ENCODE results near the gene KANSL1. TPM values are rescaled to one million over a fixed set of nuclear protein-coding genes. Genes with fewer than 3 reads are reported as not detected.

Gene KANSL1
- total RNA-seq, 1 experiment from 2014 or later, result 67.1 TPM

DNA sequence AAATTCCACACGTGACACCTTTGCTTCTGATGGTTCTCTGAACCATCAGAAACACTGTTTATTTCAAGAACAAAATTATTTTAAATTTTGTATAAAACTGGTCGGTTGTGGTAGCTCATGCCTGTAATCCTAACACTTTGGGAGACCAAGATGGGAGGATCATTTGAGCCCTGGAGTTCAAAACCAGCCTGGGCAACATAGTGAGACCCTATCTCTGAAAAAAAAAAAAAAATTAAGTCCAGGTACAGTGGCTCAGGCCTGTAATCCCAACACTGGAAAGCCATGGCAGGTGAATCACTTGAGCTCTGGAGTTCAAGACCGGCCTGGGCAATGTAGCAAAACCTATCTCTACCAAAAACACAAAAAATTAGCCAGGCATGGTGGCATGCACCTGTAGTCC is 8.3 kb upstream of the KANSL1 start:
- Mint-ChIP-seq H3K9me3 (ENCODE audit: unreplicated experiment) (no peaks in the 10 kb centered on the region), H3K27ac (ENCODE audit: low read depth, unreplicated experiment) (no peak overlapping the region), H3K36me3 (ENCODE audit: insufficient read depth, unreplicated experiment) (peaks cover 18% of the 10 kb centered on the region), H3K4me3 (ENCODE audit: unreplicated experiment) (no peak overlapping the region), H3K27me3 (ENCODE audit: insufficient read depth, unreplicated experiment) (no peaks in the 10 kb centered on the region), H3K4me1 (ENCODE audit: insufficient read depth, unreplicated experiment) (peaks cover 5% of the 10 kb centered on the region)
- intact Hi-C loops (cut with micrococcal nuclease), result no loop called here
- no peak for TF ChIP-seq CTCF (IDR thresholded peaks at IDR 0.05; ENCODE audit: unreplicated experiment)
- ChIA-PET CTCF (interaction anchor here (0.6 to 3.1 kb wide), 6 partner anchors 8 to 200 kb away, joined by 3 to 18 read pairs (median 3); no protein-coding TSS in a partner anchor), POLR2A (interaction anchor here (0.6 to 1.1 kb wide), 3 partner anchors 10 to 203 kb away, joined by 3 read pairs; no protein-coding TSS in a partner anchor)
- no peak for DNase-seq (ENCODE audit: unreplicated experiment)
- BruUV-seq (replicated peaks), result no TSS peak

DNA sequence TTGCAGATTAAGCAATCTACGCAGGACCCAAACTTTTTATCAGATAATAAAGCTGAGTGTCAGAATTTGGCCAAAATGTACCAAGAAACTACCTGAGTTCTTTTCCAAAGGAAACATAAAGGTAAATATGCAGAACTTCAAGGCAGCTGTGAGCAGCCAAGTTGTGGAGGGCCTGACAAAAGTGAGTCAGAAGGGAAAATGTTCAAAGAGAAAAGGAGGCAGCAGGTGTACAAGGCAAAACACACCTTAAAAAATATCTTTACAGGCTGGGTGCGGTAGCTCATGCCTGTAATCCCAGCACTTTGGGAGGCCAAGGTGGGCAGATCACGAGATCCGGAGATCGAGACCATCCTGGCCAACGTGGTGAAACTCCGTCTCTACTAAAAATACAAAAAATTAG is 7.0 kb upstream of the KANSL1 start:
- Mint-ChIP-seq H3K27me3 (ENCODE audit: insufficient read depth, unreplicated experiment) (no peaks in the 10 kb centered on the region), H3K27ac (ENCODE audit: low read depth, unreplicated experiment) (peak overlapping the region; percentile 64), H3K36me3 (ENCODE audit: insufficient read depth, unreplicated experiment) (peaks cover 7% of the 10 kb centered on the region)

GRCh38 chr17:46199379-46199778 is 6.2 kb upstream of the KANSL1 start:
- ChIA-PET POLR2A (interaction anchor here (0.6 to 2.5 kb wide), 5 partner anchors 12 to 73 kb away, joined by 3 to 18 read pairs (median 6); no protein-coding TSS in a partner anchor), CTCF (interaction anchor here (0.6 to 3.1 kb wide), 5 partner anchors 10 to 734 kb away, joined by 3 to 22 read pairs (median 4); no protein-coding TSS in a partner anchor)
- BruUV-seq (replicated peaks), result no TSS peak
- Mint-ChIP-seq H3K36me3 (ENCODE audit: insufficient read depth, unreplicated experiment) (no peaks in the 10 kb centered on the region), H3K4me1 (ENCODE audit: insufficient read depth, unreplicated experiment) (peaks cover 11% of the 10 kb centered on the region), H3K9me3 (ENCODE audit: unreplicated experiment) (no peaks in the 10 kb centered on the region), H3K27me3 (ENCODE audit: insufficient read depth, unreplicated experiment) (no peaks in the 10 kb centered on the region), H3K4me3 (ENCODE audit: unreplicated experiment) (no peak overlapping the region), H3K27ac (ENCODE audit: low read depth, unreplicated experiment) (no peak overlapping the region)
- intact Hi-C loops (cut with micrococcal nuclease), result no loop called here
- DNase-seq (ENCODE audit: unreplicated experiment), result no peak
- TF ChIP-seq CTCF (IDR thresholded peaks at IDR 0.05; ENCODE audit: unreplicated experiment), result no peak

More for the DNA sequence above, 7.0 kb upstream of the KANSL1 start:
- H3K4me1 Mint-ChIP-seq (ENCODE audit: insufficient read depth, unreplicated experiment), result peaks cover 5% of the 10 kb centered on the region
- BruUV-seq (replicated peaks), result no TSS peak
- no peak for DNase-seq (ENCODE audit: unreplicated experiment)
- H3K9me3 Mint-ChIP-seq (ENCODE audit: unreplicated experiment), result no peaks in the 10 kb centered on the region
- no peak for TF ChIP-seq CTCF (IDR thresholded peaks at IDR 0.05; ENCODE audit: unreplicated experiment)
- intact Hi-C loops (cut with micrococcal nuclease), result no loop called here
- CTCF ChIA-PET, result interaction anchor here (1.1 to 3.1 kb wide), 4 partner anchors 10 to 199 kb away, joined by 3 to 22 read pairs (median 9); no protein-coding TSS in a partner anchor
- POLR2A ChIA-PET, result interaction anchor here (0.6 to 2.5 kb wide), 3 partner anchors 12 to 67 kb away, joined by 3 to 18 read pairs (median 5); no protein-coding TSS in a partner anchor
- no peak overlapping the region for H3K4me3 Mint-ChIP-seq (ENCODE audit: unreplicated experiment)

GRCh38 chr17:46198233-46198632 is 5.0 kb upstream of the KANSL1 start:
- CTCF ChIA-PET, result interaction anchor here (0.6 to 2.9 kb wide), 4 partner anchors 14 to 195 kb away, joined by 3 to 22 read pairs (median 4); no protein-coding TSS in a partner anchor

More at GRCh38 chr17:46198233-46198632, 5.0 kb upstream of the KANSL1 start:
- POLR2A ChIA-PET, result interaction anchor here (0.9 to 2.5 kb wide), 5 partner anchors 14 to 72 kb away, joined by 3 to 18 read pairs (median 6); no protein-coding TSS in a partner anchor
- H3K9me3 Mint-ChIP-seq (ENCODE audit: unreplicated experiment), result no peaks in the 10 kb centered on the region
- H3K27ac Mint-ChIP-seq (ENCODE audit: low read depth, unreplicated experiment), result no peak overlapping the region
- H3K36me3 Mint-ChIP-seq (ENCODE audit: insufficient read depth, unreplicated experiment), result no peaks in the 10 kb centered on the region
- H3K4me3 Mint-ChIP-seq (ENCODE audit: unreplicated experiment), result no peak overlapping the region
- no peak for TF ChIP-seq CTCF (IDR thresholded peaks at IDR 0.05; ENCODE audit: unreplicated experiment)
- peak; percentile 17 for DNase-seq (ENCODE audit: unreplicated experiment)
- BruUV-seq (replicated peaks), result no TSS peak
- no peaks in the 10 kb centered on the region for H3K27me3 Mint-ChIP-seq (ENCODE audit: insufficient read depth, unreplicated experiment)
- intact Hi-C loops (cut with micrococcal nuclease), result no loop called here
- peaks cover 16% of the 10 kb centered on the region for H3K4me1 Mint-ChIP-seq (ENCODE audit: insufficient read depth, unreplicated experiment)
